Dermis microvascular lymphatic vessel endothelial cell (primary cell): ENCODE results near the gene SLC25A21. TPM values are rescaled to one million over a fixed set of nuclear protein-coding genes. Genes with fewer than 3 reads are reported as not detected.

Experiments used
- DNase-seq, 2 donors: peaks; one replicate each; pipeline versions ENCODE4 v3.0.0 to v3.0.0-alpha.2; 2010; ENCODE audit warnings: low read depth in 2 of 2
- total RNA-seq: library from RNA; depleted of rRNA; stranded (reverse); fragments of >200 nt; gene quantifications from 2 replicates; pipeline ENCODE4 v1.2.1, GENCODE V29; 2014

Gene SLC25A21
- total RNA-seq, 1 donor from 2014 or later, result 1.0 TPM

- peak in 1 of 2 donors; percentile 33 for DNase-seq
Measured at GRCh38 chr14:37047996-37048395, 124.4 kb downstream of the SLC25A21 start.

GRCh38 chr14:37047226-37047625, 125.2 kb downstream of the SLC25A21 start:
- DNase-seq, result peak in 1 of 2 donors; percentile 82

GRCh38 chr14:37046815-37047214, 125.6 kb downstream of the SLC25A21 start:
- DNase-seq, result no peak

- DNase-seq, result peak in 1 of 2 donors; percentile 41
Measured at GRCh38 chr14:37045340-37046061, 126.9 kb downstream of the SLC25A21 start.

- DNase-seq, result no peak
Measured at GRCh38 chr14:37037636-37038387, 134.6 kb downstream of the SLC25A21 start.

GRCh38 chr14:37036669-37037341, 135.6 kb downstream of the SLC25A21 start:
- peak in 1 of 2 donors; percentile 40 for DNase-seq

GRCh38 chr14:37035401-37035800, 137.0 kb downstream of the SLC25A21 start:
- DNase-seq, result peak in 1 of 2 donors; percentile 81

GRCh38 chr14:37034410-37035285, 137.8 kb downstream of the SLC25A21 start:
- no peak for DNase-seq

- DNase-seq, result no peak
Measured at GRCh38 chr14:37032863-37033262, 139.5 kb downstream of the SLC25A21 start.

- DNase-seq, result no peak
Measured at GRCh38 chr14:37027188-37027824, 145.1 kb downstream of the SLC25A21 start.

GRCh38 chr14:37023875-37024565, 148.4 kb downstream of the SLC25A21 start:
- no peak for DNase-seq

- DNase-seq, result no peak
Measured at GRCh38 chr14:37021390-37021789, 151.0 kb downstream of the SLC25A21 start.

GRCh38 chr14:37019488-37019887, 152.9 kb downstream of the SLC25A21 start:
- no peak for DNase-seq

- DNase-seq, result no peak
Measured at GRCh38 chr14:37018571-37019240, 153.7 kb downstream of the SLC25A21 start.

- DNase-seq, result peak in 1 of 2 donors; percentile 49
Measured at GRCh38 chr14:37013078-37013477, 159.3 kb downstream of the SLC25A21 start.

GRCh38 chr14:36998686-36999085, 173.7 kb downstream of the SLC25A21 start:
- no peak for DNase-seq

- peak in 1 of 2 donors; percentile 26 for DNase-seq
Measured at GRCh38 chr14:36997843-36998242, 174.6 kb downstream of the SLC25A21 start.

GRCh38 chr14:36996857-36997590, 175.4 kb downstream of the SLC25A21 start:
- DNase-seq, result no peak
